ENCODE data around the gene PACSIN1.
"Not testable (repeated sequence)": the region's sequence is repeated elsewhere in the genome, so short reads cannot be mapped to it uniquely, and the experiment has no call there.

PACSIN1 gene

DNA sequence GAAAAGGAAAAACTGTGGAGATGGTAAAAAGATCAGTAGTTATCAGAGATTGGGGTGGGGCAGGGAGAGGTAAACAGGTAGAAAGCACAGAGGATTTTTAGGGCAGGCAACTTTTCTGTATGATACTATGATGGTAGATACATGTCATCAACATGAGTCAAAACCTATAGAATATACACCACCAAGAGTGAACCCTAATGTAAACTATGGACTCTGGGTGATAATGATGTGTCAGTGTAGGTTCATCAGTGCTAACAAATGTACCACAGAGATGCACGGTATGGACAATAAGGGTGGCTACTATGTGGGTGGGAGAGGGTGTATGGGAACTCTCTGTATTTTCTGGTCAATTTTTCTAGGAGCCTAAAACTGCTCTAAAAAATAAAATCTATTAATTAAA lies 18.5 kb downstream of the PACSIN1 start:
- no peak overlapping the region for H3K4me3 ChIP-seq (ENCODE audit: low read depth, low read length)
- no peak for DNase-seq (ENCODE audit: low read depth)
- TF ChIP-seq, protein P1, sequence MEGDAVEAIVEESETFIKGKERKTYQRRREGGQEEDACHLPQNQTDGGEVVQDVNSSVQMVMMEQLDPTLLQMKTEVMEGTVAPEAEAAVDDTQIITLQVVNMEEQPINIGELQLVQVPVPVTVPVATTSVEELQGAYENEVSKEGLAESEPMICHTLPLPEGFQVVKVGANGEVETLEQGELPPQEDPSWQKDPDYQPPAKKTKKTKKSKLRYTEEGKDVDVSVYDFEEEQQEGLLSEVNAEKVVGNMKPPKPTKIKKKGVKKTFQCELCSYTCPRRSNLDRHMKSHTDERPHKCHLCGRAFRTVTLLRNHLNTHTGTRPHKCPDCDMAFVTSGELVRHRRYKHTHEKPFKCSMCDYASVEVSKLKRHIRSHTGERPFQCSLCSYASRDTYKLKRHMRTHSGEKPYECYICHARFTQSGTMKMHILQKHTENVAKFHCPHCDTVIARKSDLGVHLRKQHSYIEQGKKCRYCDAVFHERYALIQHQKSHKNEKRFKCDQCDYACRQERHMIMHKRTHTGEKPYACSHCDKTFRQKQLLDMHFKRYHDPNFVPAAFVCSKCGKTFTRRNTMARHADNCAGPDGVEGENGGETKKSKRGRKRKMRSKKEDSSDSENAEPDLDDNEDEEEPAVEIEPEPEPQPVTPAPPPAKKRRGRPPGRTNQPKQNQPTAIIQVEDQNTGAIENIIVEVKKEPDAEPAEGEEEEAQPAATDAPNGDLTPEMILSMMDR (IDR thresholded peaks at IDR 0.05; ENCODE audit: low read depth, low read length, missing control alignments), result no peak

DNA sequence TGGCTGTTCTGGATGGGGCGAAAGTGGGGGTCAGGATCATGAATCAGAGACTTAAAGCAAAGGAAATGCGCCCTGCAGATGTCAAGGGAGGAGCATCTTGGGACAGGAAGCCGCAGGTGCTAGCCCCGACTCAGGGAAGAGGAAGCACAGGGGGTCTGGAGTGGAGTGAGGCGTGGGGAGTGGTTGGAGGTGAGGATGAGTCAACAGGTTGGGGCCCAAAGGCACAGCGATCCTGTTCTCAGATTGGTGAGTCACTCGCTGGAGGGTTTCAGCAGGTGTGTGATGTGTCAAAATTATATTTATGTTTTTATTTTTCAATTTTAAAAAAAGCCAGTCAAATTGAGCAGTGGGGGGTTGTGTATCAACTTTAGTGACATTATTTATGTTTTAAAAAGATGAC lies 19.0 kb downstream of the PACSIN1 start:
- H3K4me3 ChIP-seq (ENCODE audit: low read depth, low read length), result no peak overlapping the region
- TF ChIP-seq, protein P1 (IDR thresholded peaks at IDR 0.05; ENCODE audit: low read depth, low read length, missing control alignments), result no peak
- DNase-seq (ENCODE audit: low read depth), result peak; percentile 7

DNA sequence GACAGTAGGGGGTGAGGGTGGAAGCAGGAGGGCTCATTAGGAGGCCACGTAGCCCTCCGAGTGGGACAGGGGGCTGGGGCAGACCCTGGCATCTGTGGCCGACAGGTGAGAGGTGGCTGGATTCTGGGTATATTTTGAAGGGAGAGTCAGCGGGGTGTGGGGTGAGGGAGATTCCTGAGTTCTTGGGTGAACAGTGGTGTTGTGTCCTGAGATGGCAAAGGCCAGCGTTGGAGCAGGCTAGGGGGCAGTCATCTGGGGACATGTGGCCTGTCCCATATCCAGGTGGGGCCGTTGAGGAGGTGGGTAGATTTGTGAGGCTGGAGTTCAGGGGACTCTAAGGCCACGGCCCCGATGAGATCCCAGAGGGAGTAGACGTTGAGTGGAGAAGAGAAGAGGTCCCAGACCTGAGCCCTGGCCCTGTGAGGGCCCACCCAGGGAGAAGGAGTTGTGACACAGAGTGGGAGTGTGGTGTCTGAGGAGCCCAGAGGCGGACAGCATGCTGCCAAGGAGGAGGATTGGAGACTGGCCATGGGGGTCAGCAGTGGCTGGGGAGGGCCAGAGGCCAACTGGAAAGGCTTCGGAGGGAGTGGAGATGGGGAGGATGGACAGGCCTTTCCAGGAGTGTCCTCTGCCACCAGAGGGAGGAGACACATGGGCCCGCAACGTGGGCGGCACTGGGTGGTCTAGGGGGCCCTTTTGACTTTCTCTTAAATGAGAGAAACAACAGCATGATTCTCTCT lies 19.6 kb downstream of the PACSIN1 start:
- DNase-seq (ENCODE audit: low read depth), result no peak
- H3K4me3 ChIP-seq (ENCODE audit: low read depth, low read length), result no peak overlapping the region
- TF ChIP-seq, protein P1 (IDR thresholded peaks at IDR 0.05; ENCODE audit: low read depth, low read length, missing control alignments), result no peak

- H3K4me3 ChIP-seq (ENCODE audit: low read depth, low read length), result no peak overlapping the region
- TF ChIP-seq, protein P1 (IDR thresholded peaks at IDR 0.05; ENCODE audit: low read depth, low read length, missing control alignments), result no peak
- no peak for DNase-seq (ENCODE audit: low read depth)
Observed at GRCh38 chr6:34486106-34486740, 20.3 kb downstream of the PACSIN1 start.

DNA sequence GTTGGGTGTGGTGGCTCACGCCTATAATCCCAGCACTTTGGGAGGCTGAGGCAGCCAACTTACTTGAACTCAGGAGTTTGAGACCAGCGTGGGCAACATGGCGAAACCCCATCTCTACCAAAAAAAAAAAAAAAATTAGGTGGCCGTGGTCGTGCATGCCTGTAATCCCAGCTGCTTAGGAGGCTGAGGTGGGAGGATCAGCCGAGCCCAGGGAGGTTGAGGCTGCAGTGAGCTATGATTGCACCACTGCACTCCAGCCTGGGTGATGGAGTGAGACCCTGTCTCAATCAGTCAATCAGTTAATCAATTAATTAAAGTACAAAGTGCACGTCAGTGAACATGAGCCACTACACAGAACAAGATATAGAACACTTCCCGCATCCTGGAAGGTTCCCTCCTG lies 21.0 kb downstream of the PACSIN1 start:
- not testable (repeated sequence) for H3K4me3 ChIP-seq (ENCODE audit: low read depth, low read length); DNase-seq (ENCODE audit: low read depth)

GRCh38 chr6:34487536-34487935 lies 21.7 kb downstream of the PACSIN1 start:
- TF ChIP-seq, protein P1 (IDR thresholded peaks at IDR 0.05; ENCODE audit: low read depth, low read length, missing control alignments), result no peak

GRCh38 chr6:34489207-34489805 lies 23.4 kb downstream of the PACSIN1 start:
- no peak overlapping the region for H3K4me3 ChIP-seq (ENCODE audit: low read depth, low read length)
- TF ChIP-seq, protein P1 (IDR thresholded peaks at IDR 0.05; ENCODE audit: low read depth, low read length, missing control alignments), result no peak
- no peak for DNase-seq (ENCODE audit: low read depth)

More at GRCh38 chr6:34487536-34487935, 21.7 kb downstream of the PACSIN1 start:
- DNase-seq (ENCODE audit: low read depth), result no peak
- no peak overlapping the region for H3K4me3 ChIP-seq (ENCODE audit: low read depth, low read length)

Data from GM12864 (cell line).